ENCODE measurements around the gene MUC5B. TPM values are rescaled to one million over a fixed set of nuclear protein-coding genes. Genes with fewer than 3 reads are reported as not detected.
A peak's percentile ranks its signal among the peaks of the same experiment; 100 is the strongest.

The MUC5B gene
- total and polyA plus RNA-seq, 3 donors from 2014 or later: 0.45 to 0.87 (median 0.50) TPM

DNA sequence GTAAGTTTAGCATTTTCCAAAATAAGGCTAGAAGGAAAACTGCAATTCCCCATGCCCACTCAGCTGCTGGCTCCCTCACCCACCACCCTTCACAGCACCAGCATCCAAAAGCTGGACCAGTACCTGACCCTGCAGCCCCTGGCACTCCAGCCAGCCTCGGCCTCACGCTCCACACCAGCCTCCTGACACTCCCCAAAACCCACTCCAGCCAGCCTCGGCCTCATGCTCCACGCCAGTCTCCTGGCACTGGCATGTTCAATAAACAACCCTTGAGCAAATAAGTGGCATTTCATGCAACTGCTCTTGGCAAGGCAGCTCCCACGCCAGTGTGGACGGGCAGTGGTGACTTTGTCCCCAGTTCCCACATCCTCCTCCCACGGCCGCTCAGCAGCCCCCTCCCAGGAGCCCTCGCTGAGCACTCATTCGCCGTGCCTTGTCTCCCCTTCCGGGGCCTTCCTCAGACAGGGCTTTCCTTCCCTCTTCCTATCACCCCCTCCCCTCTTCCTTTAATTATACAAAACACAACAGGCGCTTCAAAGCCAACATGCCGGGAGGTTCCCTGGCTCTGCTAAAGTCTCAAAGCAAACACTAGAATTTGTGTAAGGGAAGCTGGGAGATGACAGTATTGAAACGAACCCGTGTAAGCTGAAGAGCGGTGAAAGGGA, 79.7 kb downstream of the MUC5B start:
- no peaks in the 10 kb centered on the region for H3K9me3 ChIP-seq
- peak; percentile 38 for DNase-seq
- intact Hi-C loops (cut with DNase I; ENCODE audit: low total_unique reads): no loop called here
- 59 to 69% methylated on average over 17 of the region's 17 CpGs for WGBS, 2 donors
- TF ChIP-seq, protein P1, sequence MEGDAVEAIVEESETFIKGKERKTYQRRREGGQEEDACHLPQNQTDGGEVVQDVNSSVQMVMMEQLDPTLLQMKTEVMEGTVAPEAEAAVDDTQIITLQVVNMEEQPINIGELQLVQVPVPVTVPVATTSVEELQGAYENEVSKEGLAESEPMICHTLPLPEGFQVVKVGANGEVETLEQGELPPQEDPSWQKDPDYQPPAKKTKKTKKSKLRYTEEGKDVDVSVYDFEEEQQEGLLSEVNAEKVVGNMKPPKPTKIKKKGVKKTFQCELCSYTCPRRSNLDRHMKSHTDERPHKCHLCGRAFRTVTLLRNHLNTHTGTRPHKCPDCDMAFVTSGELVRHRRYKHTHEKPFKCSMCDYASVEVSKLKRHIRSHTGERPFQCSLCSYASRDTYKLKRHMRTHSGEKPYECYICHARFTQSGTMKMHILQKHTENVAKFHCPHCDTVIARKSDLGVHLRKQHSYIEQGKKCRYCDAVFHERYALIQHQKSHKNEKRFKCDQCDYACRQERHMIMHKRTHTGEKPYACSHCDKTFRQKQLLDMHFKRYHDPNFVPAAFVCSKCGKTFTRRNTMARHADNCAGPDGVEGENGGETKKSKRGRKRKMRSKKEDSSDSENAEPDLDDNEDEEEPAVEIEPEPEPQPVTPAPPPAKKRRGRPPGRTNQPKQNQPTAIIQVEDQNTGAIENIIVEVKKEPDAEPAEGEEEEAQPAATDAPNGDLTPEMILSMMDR (IDR thresholded peaks at IDR 0.05): no peak
- TF ChIP-seq POLR2A (IDR thresholded peaks at IDR 0.05): no peak
- no peaks in the 10 kb centered on the region for H3K27me3 ChIP-seq
- peak overlapping the region in 1 of 2 donors; percentile 23 for H3K27ac ChIP-seq
- H3K36me3 ChIP-seq (ENCODE audit: low read depth, missing control alignments): no peaks in the 10 kb centered on the region
- peaks cover 66% of the 10 kb centered on the region for H3K4me1 ChIP-seq
- no peak overlapping the region for H3K4me3 ChIP-seq

DNA sequence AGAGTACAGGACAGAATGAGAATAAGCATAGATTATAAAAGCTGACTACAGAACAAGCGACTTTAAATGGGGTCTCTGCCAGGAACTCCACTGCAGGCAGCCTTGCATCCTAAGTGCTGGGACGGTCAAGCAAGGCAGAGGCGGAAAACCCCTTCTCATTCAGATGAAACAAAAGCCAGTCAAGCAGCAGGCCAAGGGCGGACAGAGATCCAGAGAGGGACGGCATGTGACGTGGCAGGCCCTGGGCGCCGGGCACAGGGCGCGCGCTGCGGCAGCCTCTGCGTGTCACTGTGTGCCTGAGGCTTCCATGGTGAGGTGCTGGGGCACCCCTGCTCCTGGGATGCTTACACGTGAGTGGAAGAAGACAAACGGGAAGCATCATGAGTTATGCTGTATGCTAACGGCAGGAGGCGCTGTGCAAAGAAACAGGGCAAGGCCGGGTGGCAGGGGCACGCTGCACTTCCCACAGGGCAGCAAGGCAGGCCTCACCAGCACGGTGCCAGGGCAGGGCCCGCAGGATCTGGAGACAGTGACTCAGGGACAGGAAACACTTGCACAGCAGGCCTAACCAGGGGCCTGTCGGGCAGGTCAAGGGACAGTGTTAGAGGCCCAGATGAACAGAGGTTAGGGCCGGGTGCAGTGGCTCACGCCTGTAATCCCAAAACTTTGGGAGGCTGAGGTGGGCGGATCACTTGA, 80.4 kb downstream of the MUC5B start:
- TF ChIP-seq, protein P1 (IDR thresholded peaks at IDR 0.05): peak; percentile 16 to 28 (median 22)
- no peak for TF ChIP-seq POLR2A (IDR thresholded peaks at IDR 0.05)
- Histone ChIP-seq H3K27me3 (no peaks in the 10 kb centered on the region), H3K4me1 (peaks cover 70% of the 10 kb centered on the region), H3K27ac (peak overlapping the region; percentile 23 to 74), H3K36me3 (ENCODE audit: low read depth, missing control alignments) (no peaks in the 10 kb centered on the region), H3K4me3 (no peak overlapping the region), H3K9me3 (no peaks in the 10 kb centered on the region)
- DNase-seq: no peak
- intact Hi-C loops (cut with DNase I; ENCODE audit: low total_unique reads): no loop called here
- 77 to 88% methylated on average over 25 of the region's 25 CpGs for WGBS, 2 donors

DNA sequence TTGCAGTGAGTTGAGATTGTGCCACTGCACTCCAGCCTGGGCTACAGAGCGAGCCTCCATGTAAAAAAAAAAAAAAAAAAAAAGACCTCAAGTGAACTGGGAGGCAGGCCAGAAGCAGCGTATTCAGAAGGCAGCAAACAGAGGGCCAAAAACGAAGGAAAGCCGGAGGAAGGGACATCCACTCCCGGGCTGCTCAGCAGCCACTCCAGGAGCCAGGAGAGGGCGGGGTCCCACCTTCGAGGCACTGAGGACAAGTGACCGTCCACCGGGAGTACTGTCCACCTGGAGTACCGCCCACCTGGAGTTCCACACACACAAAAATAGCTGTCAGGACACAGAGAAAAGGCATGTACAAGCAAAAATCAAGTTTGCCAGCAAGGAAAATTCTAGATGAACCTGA, 81.1 kb downstream of the MUC5B start:
- Histone ChIP-seq H3K27ac (peak overlapping the region; percentile 23 to 74), H3K4me3 (no peak overlapping the region), H3K36me3 (ENCODE audit: low read depth, missing control alignments) (no peaks in the 10 kb centered on the region), H3K4me1 (peaks cover 74% of the 10 kb centered on the region), H3K9me3 (no peaks in the 10 kb centered on the region), H3K27me3 (no peaks in the 10 kb centered on the region)
- no peak for TF ChIP-seq POLR2A (IDR thresholded peaks at IDR 0.05)
- TF ChIP-seq, protein P1 (IDR thresholded peaks at IDR 0.05): no peak
- WGBS, 2 donors: 30 to 52% methylated on average over 10 of the region's 10 CpGs
- intact Hi-C loops (cut with DNase I; ENCODE audit: low total_unique reads): no loop called here
- DNase-seq: peak; percentile 83

DNA sequence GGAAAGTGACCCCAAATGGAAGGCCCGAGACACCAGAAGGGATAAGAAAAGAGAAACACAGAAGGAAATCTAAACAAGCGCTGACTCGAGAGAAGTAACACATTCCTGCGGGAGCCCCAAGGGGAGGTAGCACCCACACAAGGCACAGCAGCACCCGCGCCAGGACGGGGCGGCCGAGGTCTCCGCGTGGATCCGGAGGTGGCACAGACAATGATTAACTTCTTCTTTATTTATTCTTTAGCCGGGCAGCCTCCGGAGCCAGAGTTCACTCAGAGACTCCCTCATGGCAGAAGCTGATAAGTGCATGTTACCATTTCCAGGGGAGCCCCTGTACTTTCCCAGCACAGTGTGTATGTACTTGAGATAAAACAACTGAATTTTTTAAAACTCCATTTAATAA, 81.5 kb downstream of the MUC5B start:
- H3K27ac ChIP-seq: peak overlapping the region; percentile 23 to 74
- no peaks in the 10 kb centered on the region for H3K36me3 ChIP-seq (ENCODE audit: low read depth, missing control alignments)
- intact Hi-C loops (cut with DNase I; ENCODE audit: low total_unique reads): no loop called here
- TF ChIP-seq, protein P1 (IDR thresholded peaks at IDR 0.05): no peak
- no peak for TF ChIP-seq POLR2A (IDR thresholded peaks at IDR 0.05)
- H3K4me3 ChIP-seq: no peak overlapping the region
- H3K4me1 ChIP-seq: peaks cover 74% of the 10 kb centered on the region
- DNase-seq: peak; percentile 85
- no peaks in the 10 kb centered on the region for H3K27me3 ChIP-seq
- no peaks in the 10 kb centered on the region for H3K9me3 ChIP-seq
- WGBS, 2 donors: 37 to 44% methylated on average over 14 of the region's 14 CpGs

Measured in testis (tissue), 3 donors.